Stimulated activated CD4-positive, alpha-beta T cell treated with anti-CD3 and anti-CD28 coated beads, TNF-alpha, amount 100 ng/mL, for 24 hours (primary cell): ENCODE results near the gene AKR1C3.
"Not testable (repeated sequence)": the region's sequence is repeated elsewhere in the genome, so short reads cannot be mapped to it uniquely, and the experiment has no call there.

Source experiments
- DNase-seq, 3 experiments: peaks; one replicate each; pipeline ENCODE4 v3.0.0-alpha.2; 2020; ENCODE audit warnings: low read depth in 3 of 3

Gene AKR1C3

GRCh38 chr10:5136468-5137087 lies 42.4 kb downstream of the AKR1C3 start:
- no peak for DNase-seq

DNA sequence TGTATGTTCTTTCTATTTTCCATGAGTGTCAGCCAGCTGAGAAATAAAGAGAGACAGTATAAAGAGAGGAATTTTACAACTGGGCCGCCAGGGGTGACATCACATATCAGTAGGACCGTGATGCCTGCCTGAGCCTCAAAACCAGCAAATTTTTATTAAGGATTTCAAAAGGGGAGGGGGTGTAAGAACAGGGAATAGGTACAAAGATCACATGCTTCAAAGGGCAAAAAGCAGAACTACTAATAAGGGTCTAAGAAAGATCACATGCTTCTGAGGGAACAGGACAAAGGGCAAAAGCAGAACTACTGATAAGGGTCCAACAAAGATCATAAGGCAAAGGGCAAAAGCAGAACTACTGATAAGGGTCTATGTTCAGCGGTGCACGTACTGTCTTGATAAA lies 43.5 kb downstream of the AKR1C3 start:
- not testable (repeated sequence) for DNase-seq

- DNase-seq, result no peak
These were observed 48.0 kb downstream of the AKR1C3 start for GRCh38 chr10:5142199-5142598.

- no peak for DNase-seq
These were observed 48.9 kb downstream of the AKR1C3 start for GRCh38 chr10:5143137-5143536.

GRCh38 chr10:5146920-5147254 lies 52.7 kb downstream of the AKR1C3 start:
- DNase-seq, result no peak

- no peak for DNase-seq
These were observed 53.2 kb downstream of the AKR1C3 start for GRCh38 chr10:5147255-5147980.

- no peak for DNase-seq
These were observed 53.9 kb downstream of the AKR1C3 start for GRCh38 chr10:5147981-5148677.

DNA sequence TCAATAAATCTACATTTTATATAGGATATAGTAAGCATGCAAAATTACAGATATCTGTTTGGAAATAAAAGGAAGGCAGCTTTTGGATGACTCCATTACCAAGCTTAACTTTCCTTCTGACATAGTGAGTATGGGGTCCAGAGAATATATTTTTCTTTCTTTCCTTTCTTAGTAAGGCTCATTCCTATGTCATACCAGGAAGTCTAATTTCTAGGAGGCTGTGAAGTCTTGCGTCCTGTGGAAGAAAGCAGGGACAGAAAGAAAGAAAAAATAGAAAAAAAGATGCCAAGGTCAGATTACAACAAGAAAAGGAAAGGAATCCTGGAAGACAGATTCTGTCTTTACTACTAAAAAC lies 54.4 kb downstream of the AKR1C3 start:
- no peak for DNase-seq

DNA sequence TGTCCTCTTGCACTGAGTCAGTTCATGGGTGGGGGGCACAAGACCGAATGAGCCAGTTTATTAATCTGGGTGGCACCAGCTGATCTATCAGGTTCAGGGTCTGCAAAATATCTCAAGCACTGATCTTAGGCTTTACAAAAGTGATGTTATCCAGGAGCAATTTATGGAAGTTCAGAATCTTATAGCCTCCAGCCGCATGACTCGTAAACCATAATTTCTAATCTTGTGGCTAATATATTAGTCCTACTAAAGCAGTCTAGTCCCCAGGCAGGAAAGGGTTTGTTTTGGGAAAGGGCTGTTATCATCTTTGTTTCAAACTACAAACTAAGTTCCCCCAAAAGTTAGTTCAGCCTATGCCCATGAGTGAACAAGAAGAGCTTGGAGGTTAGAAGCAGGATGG lies 56.9 kb downstream of the AKR1C3 start:
- no peak for DNase-seq

DNA sequence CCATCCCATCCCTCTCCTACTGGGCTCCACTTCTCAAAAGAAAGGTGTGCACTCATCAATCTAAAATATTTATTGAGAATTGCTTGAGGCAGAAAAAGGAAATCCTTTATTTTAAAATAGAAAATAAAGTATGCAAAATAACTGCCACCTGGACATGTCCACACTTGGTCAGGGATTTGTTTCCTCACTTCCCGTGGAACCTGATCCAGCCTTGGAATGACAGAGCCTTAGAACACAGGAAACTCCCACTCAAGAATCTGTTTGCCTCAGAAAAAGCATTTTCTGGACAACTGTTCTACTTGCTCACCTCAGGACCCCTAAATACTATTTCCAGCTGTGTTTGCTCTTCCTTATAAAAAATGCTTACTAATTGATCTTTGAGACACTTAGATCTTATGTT lies 61.7 kb downstream of the AKR1C3 start:
- no peak for DNase-seq
